OCI-LY7 (cell line): ENCODE measurements around the gene RNF111.

Experiments used
- CTCF ChIP-seq: fragments of 200-600 bp; sonication (generic); conservative IDR thresholded peaks from 2 replicates; pipeline ENCODE4 v1.5.1; 2014; ENCODE audit warnings: mild to moderate bottlenecking, antibody characterized with exemption, low read length, moderate library complexity, mixed read lengths
- EZH2phosphoT487 ChIP-seq: fragments of 200-600 bp; sonication (generic); IDR thresholded peaks from 2 replicates; pipeline ENCODE4 v1.6.1; 2018; ENCODE audit warnings: low read depth, borderline replicate concordance, mild to moderate bottlenecking, mixed run types, antibody characterized with exemption, low read length, moderate library complexity, mixed read lengths

GRCh38 chr15:59104602-59104911 lies 117.1 kb downstream of the RNF111 start:
- no peak for TF ChIP-seq CTCF
- no peak for TF ChIP-seq EZH2phosphoT487
